Parathyroid adenoma (tissue), 2 donors: Measurements from ENCODE around the gene SHISA7.

Source experiments
- H2AFZ ChIP-seq: fragments of 300-600 bp; sonication (generic); one replicate; pipeline ENCODE4 v1.7.0; 2017; ENCODE audit warnings: antibody characterized with exemption, mild to moderate bottlenecking
- H3K27ac ChIP-seq: fragments of 300-600 bp; sonication (generic); one replicate; pipeline ENCODE4 v1.7.0; 2017
- H3K27me3 ChIP-seq: fragments of 300-600 bp; sonication (generic); one replicate; pipeline ENCODE4 v1.7.0; 2017; ENCODE audit warnings: low read length; ENCODE audit not compliant: control insufficient read depth, insufficient read depth
- H3K36me3 ChIP-seq: fragments of 300-600 bp; sonication (generic); one replicate; pipeline ENCODE4 v1.7.0; 2017; ENCODE audit warnings: low read length; ENCODE audit not compliant: control insufficient read depth, insufficient read depth
- H3K4me1 ChIP-seq: fragments of 300-600 bp; sonication (generic); one replicate; pipeline ENCODE4 v1.7.0; 2017; ENCODE audit warnings: control low read depth
- H3K4me2 ChIP-seq: fragments of 300-600 bp; sonication (generic); one replicate; pipeline ENCODE4 v1.7.0; 2017; ENCODE audit warnings: low read length
- H3K4me3 ChIP-seq: fragments of 300-600 bp; sonication (generic); one replicate; pipeline ENCODE4 v1.7.0; 2017; ENCODE audit warnings: low read depth, low read length
- H3K79me2 ChIP-seq: fragments of 300-600 bp; sonication (generic); one replicate; pipeline ENCODE4 v1.7.0; 2017; ENCODE audit warnings: control low read depth
- H3K9ac ChIP-seq: fragments of 300-600 bp; sonication (generic); one replicate; pipeline ENCODE4 v1.7.0; 2017; ENCODE audit warnings: mild to moderate bottlenecking
- H3K9me3 ChIP-seq: fragments of 300-600 bp; sonication (generic); one replicate; pipeline ENCODE4 v1.7.0; 2017; ENCODE audit warnings: low read length; ENCODE audit not compliant: control insufficient read depth
- CTCF ChIP-seq: fragments of 300-600 bp; sonication (generic); IDR thresholded peaks from one replicate; pipeline ENCODE4 v1.7.0; 2017; ENCODE audit warnings: antibody characterized with exemption, mild to moderate bottlenecking
- donor health status: primary hyperparathyroidism.

SHISA7 gene

GRCh38 chr19:55462722-55463121 is 19.6 kb upstream of the SHISA7 start:
- Histone ChIP-seq H3K79me2 (no peaks in the 10 kb centered on the region), H3K4me1 (peaks cover 7% of the 10 kb centered on the region), H3K9me3 (no peaks in the 10 kb centered on the region), H2AFZ (no peak overlapping the region), H3K9ac (no peak overlapping the region), H3K27ac (no peak overlapping the region), H3K27me3 (no peaks in the 10 kb centered on the region), H3K36me3 (no peaks in the 10 kb centered on the region), H3K4me2 (no peak overlapping the region), H3K4me3 (no peak overlapping the region)
- TF ChIP-seq CTCF, result no peak

- Histone ChIP-seq H3K27me3 (no peaks in the 10 kb centered on the region), H3K9me3 (no peaks in the 10 kb centered on the region), H3K4me2 (peak overlapping the region; percentile 95), H3K27ac (peak overlapping the region; percentile 50), H2AFZ (peak overlapping the region; percentile 80), H3K79me2 (no peaks in the 10 kb centered on the region), H3K36me3 (no peaks in the 10 kb centered on the region), H3K4me3 (peak overlapping the region; percentile 94), H3K9ac (no peak overlapping the region), H3K4me1 (peaks cover 4% of the 10 kb centered on the region)
- TF ChIP-seq CTCF, result no peak
Measured at GRCh38 chr19:55461974-55462626, 19.0 kb upstream of the SHISA7 start.

- Histone ChIP-seq H3K27me3 (no peaks in the 10 kb centered on the region), H3K36me3 (no peaks in the 10 kb centered on the region), H2AFZ (peak within 1 kb of the TSS; percentile 80), H3K4me2 (peak within 1 kb of the TSS; percentile 95), H3K9ac (peak within 1 kb of the TSS; percentile 86), H3K4me1 (peaks cover 4% of the 10 kb centered on the region), H3K9me3 (no peaks in the 10 kb centered on the region), H3K79me2 (no peaks in the 10 kb centered on the region), H3K4me3 (peak within 1 kb of the TSS; percentile 94), H3K27ac (peak within 1 kb of the TSS; percentile 96)
- no peak for TF ChIP-seq CTCF
Measured at GRCh38 chr19:55461259-55461973, 18.3 kb upstream of the SHISA7 start, which contains the start of gene ISOC2. Gene ISOC2, minus strand, starts transcription at chr19:55461642. Its CDS starts 5,156 bp downstream, at chr19:55456486.

GRCh38 chr19:55460670-55461258 is 17.7 kb upstream of the SHISA7 start:
- Histone ChIP-seq H3K9me3 (no peaks in the 10 kb centered on the region), H3K36me3 (no peaks in the 10 kb centered on the region), H3K79me2 (no peaks in the 10 kb centered on the region), H2AFZ (peak overlapping the region; percentile 77), H3K27ac (peak overlapping the region; percentile 96), H3K4me2 (peak overlapping the region; percentile 87), H3K9ac (peak overlapping the region; percentile 86), H3K4me1 (peaks cover 4% of the 10 kb centered on the region), H3K27me3 (no peaks in the 10 kb centered on the region), H3K4me3 (peak overlapping the region; percentile 84)
- TF ChIP-seq CTCF, result no peak
